Activated B cell treated with CpG ODN at 0.5 μM for 24 hours (primary cell): ENCODE results near the gene NUBP2. TPM values are rescaled to one million over a fixed set of nuclear protein-coding genes. Genes with fewer than 3 reads are reported as not detected.

Experiments
- ATAC-seq: fragments of 200-7000 bp; cut with Tn5 transposase; one replicate; pipeline ENCODE4 v1.10.0; 2021; ENCODE audit warnings: low read depth, mild to moderate bottlenecking, moderate library complexity
- CTCF ChIA-PET: fragments of 350-600 bp; sonication (Branson Sonifier 250); formaldehyde crosslinking; loops from one replicate; lab custom pipeline; 2021; ENCODE audit warnings: antibody characterized with exemption; lab: Charles Lee
- POLR2A ChIA-PET: fragments of 350-600 bp; sonication (Branson Sonifier 250); formaldehyde crosslinking; loops from one replicate; lab custom pipeline; 2021; ENCODE audit warnings: antibody characterized with exemption; lab: Charles Lee
- DNase-seq: peaks from one replicate; pipeline ENCODE4 v3.0.0; 2022
- H3K27ac Mint-ChIP-seq: one replicate; pipeline ENCODE4 v1.8.0; 2020; ENCODE audit warnings: mixed read lengths
- H3K27me3 Mint-ChIP-seq: one replicate; pipeline ENCODE4 v1.8.0; 2021; ENCODE audit warnings: mixed read lengths
- H3K36me3 Mint-ChIP-seq: one replicate; pipeline ENCODE4 v1.8.0; 2021; ENCODE audit warnings: low read depth, mixed read lengths
- H3K4me1 Mint-ChIP-seq: one replicate; pipeline ENCODE4 v1.8.0; 2021; ENCODE audit warnings: mixed read lengths
- H3K4me3 Mint-ChIP-seq: one replicate; pipeline ENCODE4 v1.8.0; 2020; ENCODE audit warnings: mild to moderate bottlenecking, mixed read lengths
- H3K9me3 Mint-ChIP-seq: one replicate; pipeline ENCODE4 v1.8.0; 2020; ENCODE audit warnings: mixed read lengths
- CTCF ChIP-seq: fragments of 200-600 bp; IDR thresholded peaks from one replicate; pipeline ENCODE4 v1.8.0; 2022; ENCODE audit warnings: antibody characterized with exemption, mild to moderate bottlenecking
- intact Hi-C: fragments of 100-400 bp; cut with micrococcal nuclease; formaldehyde crosslinking; loops from one replicate; pipeline ENCODE4 v1.15.1; 2024
- total RNA-seq: library from RNA; stranded (reverse); gene quantifications from 2 replicates; pipeline ENCODE4 v1.2.3, GENCODE V29; 2022

NUBP2 gene
- total RNA-seq, 1 donor from 2014 or later: 54.2 TPM

- ChIA-PET CTCF (no interaction called here), POLR2A (no interaction called here)
- ATAC-seq (no peak), DNase-seq (no peak)
- Mint-ChIP-seq H3K4me3 (no peak overlapping the region), H3K27me3 (no peaks in the 10 kb centered on the region), H3K27ac (no peak overlapping the region), H3K36me3 (peaks cover 23% of the 10 kb centered on the region), H3K4me1 (peaks cover 10% of the 10 kb centered on the region), H3K9me3 (no peaks in the 10 kb centered on the region)
- intact Hi-C loops: no loop called here
- TF ChIP-seq CTCF: no peak
Observed at GRCh38 chr16:1788095-1788707, 5.4 kb downstream of the NUBP2 start.

- Mint-ChIP-seq H3K4me3 (no peak overlapping the region), H3K9me3 (no peaks in the 10 kb centered on the region), H3K27me3 (no peaks in the 10 kb centered on the region), H3K4me1 (peaks cover 5% of the 10 kb centered on the region), H3K27ac (no peak overlapping the region), H3K36me3 (peaks cover 23% of the 10 kb centered on the region)
- ATAC-seq (no peak), DNase-seq (no peak)
- POLR2A ChIA-PET: no interaction called here
- CTCF ChIA-PET: no interaction called here
- no peak for TF ChIP-seq CTCF
- intact Hi-C loops: no loop called here
Observed at GRCh38 chr16:1788708-1789100, 5.9 kb downstream of the NUBP2 start.

GRCh38 chr16:1789643-1790045, 6.9 kb downstream of the NUBP2 start:
- no peak overlapping the region for H3K27ac Mint-ChIP-seq
- H3K36me3 Mint-ChIP-seq: peaks cover 23% of the 10 kb centered on the region
- no peak for DNase-seq
- peaks cover 2% of the 10 kb centered on the region for H3K4me1 Mint-ChIP-seq
- CTCF ChIA-PET: no interaction called here
- intact Hi-C loops: no loop called here
- ATAC-seq: no peak
- H3K27me3 Mint-ChIP-seq: no peaks in the 10 kb centered on the region
- no peaks in the 10 kb centered on the region for H3K9me3 Mint-ChIP-seq
- POLR2A ChIA-PET: no interaction called here
- H3K4me3 Mint-ChIP-seq: no peak overlapping the region
- no peak for TF ChIP-seq CTCF

GRCh38 chr16:1790261-1790610, 7.5 kb downstream of the NUBP2 start:
- ATAC-seq (no peak), DNase-seq (no peak)
- no peak overlapping the region for H3K4me3 Mint-ChIP-seq
- H3K4me1 Mint-ChIP-seq: no peaks in the 10 kb centered on the region
- H3K27ac Mint-ChIP-seq: no peak overlapping the region
- no peak for TF ChIP-seq CTCF
- intact Hi-C loops: no loop called here
- ChIA-PET POLR2A (no interaction called here), CTCF (no interaction called here)
- no peaks in the 10 kb centered on the region for H3K27me3 Mint-ChIP-seq
- H3K9me3 Mint-ChIP-seq: no peaks in the 10 kb centered on the region
- peaks cover 23% of the 10 kb centered on the region for H3K36me3 Mint-ChIP-seq

- intact Hi-C loops: no loop called here
- Mint-ChIP-seq H3K36me3 (peaks cover 21% of the 10 kb centered on the region), H3K9me3 (no peaks in the 10 kb centered on the region), H3K27me3 (no peaks in the 10 kb centered on the region), H3K4me1 (no peaks in the 10 kb centered on the region), H3K27ac (no peak overlapping the region), H3K4me3 (no peak overlapping the region)
- TF ChIP-seq CTCF: no peak
- ChIA-PET CTCF (no interaction called here), POLR2A (interaction anchor here (1.3 kb wide), 1 partner anchor 8 kb away, joined by 5 read pairs; the partner anchor contains the start of genes NUBP2 and SPSB3)
- no peak for DNase-seq
- ATAC-seq: no peak
Observed at GRCh38 chr16:1790611-1791255, 8.0 kb downstream of the NUBP2 start.
